Astrocyte (in vitro differentiated cells and primary cell): ENCODE results near the gene OR1A1.

ENCODE experiments used
- EZH2 ChIP-seq: IDR thresholded peaks from 2 replicates; pipeline ENCODE4 v1.6.1; 2012; ENCODE audit warnings: mild to moderate bottlenecking, low read length, inconsistent platforms; ENCODE audit not compliant: insufficient read depth
- TF ChIP-seq, protein P1 (sequence below): IDR thresholded peaks from 2 replicates; pipeline ENCODE4 v1.5.1; 2011; ENCODE audit warnings: low read depth, mild to moderate bottlenecking, inconsistent platforms, low read length, moderate library complexity; ENCODE audit not compliant: insufficient read depth

DNA sequence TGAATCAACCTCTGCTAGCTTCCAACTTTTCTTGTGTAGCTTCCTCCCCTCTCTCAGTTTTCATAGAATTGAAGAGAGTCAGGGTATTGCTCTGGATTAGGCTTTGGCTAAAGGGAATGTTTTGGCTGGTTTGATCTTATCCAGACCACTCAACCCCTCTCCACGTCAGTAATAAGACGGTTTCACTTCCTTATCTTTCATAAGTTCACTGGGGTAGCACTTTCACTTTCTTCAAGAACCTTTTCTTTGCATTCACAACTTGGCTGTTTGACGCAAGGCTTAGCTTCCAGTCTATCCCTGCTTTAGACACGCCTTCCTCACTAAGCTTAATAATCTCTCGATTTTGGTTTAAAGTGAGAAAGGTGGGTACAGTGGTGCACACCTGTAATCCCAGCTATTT, 39.9 kb upstream of the OR1A1 start:
- TF ChIP-seq, protein P1, sequence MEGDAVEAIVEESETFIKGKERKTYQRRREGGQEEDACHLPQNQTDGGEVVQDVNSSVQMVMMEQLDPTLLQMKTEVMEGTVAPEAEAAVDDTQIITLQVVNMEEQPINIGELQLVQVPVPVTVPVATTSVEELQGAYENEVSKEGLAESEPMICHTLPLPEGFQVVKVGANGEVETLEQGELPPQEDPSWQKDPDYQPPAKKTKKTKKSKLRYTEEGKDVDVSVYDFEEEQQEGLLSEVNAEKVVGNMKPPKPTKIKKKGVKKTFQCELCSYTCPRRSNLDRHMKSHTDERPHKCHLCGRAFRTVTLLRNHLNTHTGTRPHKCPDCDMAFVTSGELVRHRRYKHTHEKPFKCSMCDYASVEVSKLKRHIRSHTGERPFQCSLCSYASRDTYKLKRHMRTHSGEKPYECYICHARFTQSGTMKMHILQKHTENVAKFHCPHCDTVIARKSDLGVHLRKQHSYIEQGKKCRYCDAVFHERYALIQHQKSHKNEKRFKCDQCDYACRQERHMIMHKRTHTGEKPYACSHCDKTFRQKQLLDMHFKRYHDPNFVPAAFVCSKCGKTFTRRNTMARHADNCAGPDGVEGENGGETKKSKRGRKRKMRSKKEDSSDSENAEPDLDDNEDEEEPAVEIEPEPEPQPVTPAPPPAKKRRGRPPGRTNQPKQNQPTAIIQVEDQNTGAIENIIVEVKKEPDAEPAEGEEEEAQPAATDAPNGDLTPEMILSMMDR: no peak
- no peak for TF ChIP-seq EZH2
